Activated CD4-positive, CD25-positive, alpha-beta regulatory T cell (primary cell): Measurements from ENCODE around the gene CD44.

Experiments
- DNase-seq, 4 experiments: peaks; one replicate each; lab custom pipeline; 2025; lab: John Stamatoyannopoulos, UW

CD44 gene

GRCh38 chr11:35262056-35262455 is 123.1 kb downstream of the CD44 start:
- DNase-seq, result no peak

GRCh38 chr11:35262735-35263134 is 123.8 kb downstream of the CD44 start:
- DNase-seq, result no peak

GRCh38 chr11:35265755-35266454 is 126.9 kb downstream of the CD44 start:
- DNase-seq, result no peak

- DNase-seq, result no peak
These were observed 128.5 kb downstream of the CD44 start for GRCh38 chr11:35267504-35267903.

- DNase-seq, result no peak
These were observed 131.4 kb downstream of the CD44 start for GRCh38 chr11:35270342-35270741.

- DNase-seq, result no peak
These were observed 132.1 kb downstream of the CD44 start for GRCh38 chr11:35271031-35271430.

- no peak for DNase-seq
These were observed 133.5 kb downstream of the CD44 start for GRCh38 chr11:35272391-35272902.

- no peak for DNase-seq
These were observed 136.2 kb downstream of the CD44 start for GRCh38 chr11:35274909-35275785.

GRCh38 chr11:35275786-35276170 is 136.8 kb downstream of the CD44 start:
- no peak for DNase-seq

GRCh38 chr11:35276396-35277145 is 137.6 kb downstream of the CD44 start:
- DNase-seq, result no peak

- DNase-seq, result no peak
These were observed 138.9 kb downstream of the CD44 start for GRCh38 chr11:35277827-35278226.

GRCh38 chr11:35280727-35281126 is 141.8 kb downstream of the CD44 start:
- DNase-seq, result no peak

GRCh38 chr11:35281169-35281688 is 142.3 kb downstream of the CD44 start:
- DNase-seq, result no peak
